GM12878 (cell line): ENCODE measurements around the gene HAS3. TPM values are rescaled to one million over a fixed set of nuclear protein-coding genes. Genes with fewer than 3 reads are reported as not detected.

Experiments used
- ATF7 ChIP-seq: fragments of 450-650 bp; IDR thresholded peaks from 2 replicates; pipeline ENCODE4 v1.6.1; 2016; ENCODE audit warnings: low read depth, mild to moderate bottlenecking
- CHD4 ChIP-seq: fragments of 200-600 bp; sonication (generic); IDR thresholded peaks from 2 replicates; pipeline ENCODE4 v1.6.1; 2016; ENCODE audit warnings: mild to moderate bottlenecking
- EGR1 ChIP-seq, 2 experiments: IDR thresholded peaks; 1 replicate in 1 of 2; 2 replicates in 1 of 2; pipeline ENCODE4 v1.6.1; 2011 to 2012; ENCODE audit warnings: low read depth in 2 of 2, low read length in 2 of 2, borderline replicate concordance in 1 of 2, mild to moderate bottlenecking in 1 of 2, moderate library complexity in 1 of 2
- GABPA ChIP-seq: IDR thresholded peaks from 2 replicates; pipeline ENCODE4 v1.6.1; 2014; ENCODE audit warnings: antibody characterized with exemption, low read depth, mild to moderate bottlenecking, inconsistent platforms
- GATAD2B ChIP-seq: fragments of 450-650 bp; conservative IDR thresholded peaks from 2 replicates; pipeline ENCODE4 v1.6.1; 2017; ENCODE audit warnings: low read depth, mild to moderate bottlenecking, moderate library complexity
- HCFC1 ChIP-seq: fragments of 150-350 bp; IDR thresholded peaks from 2 replicates; pipeline ENCODE4 v1.6.1; 2014; ENCODE audit warnings: low read length
- HDGF ChIP-seq: fragments of 450-650 bp; IDR thresholded peaks from 2 replicates; pipeline ENCODE4 v1.6.1; 2016; ENCODE audit warnings: antibody characterized with exemption
- IKZF1 ChIP-seq: fragments of 450-650 bp; conservative IDR thresholded peaks from 2 replicates; pipeline ENCODE4 v1.6.1; 2017; ENCODE audit warnings: antibody characterized with exemption, mild to moderate bottlenecking
- MTA3 ChIP-seq: IDR thresholded peaks from 2 replicates; pipeline ENCODE4 v1.6.1; 2012; ENCODE audit warnings: low read length, inconsistent platforms, borderline replicate concordance
- MYB ChIP-seq: fragments of 150-350 bp; IDR thresholded peaks from 2 replicates; pipeline ENCODE4 v1.6.1; 2014; ENCODE audit warnings: mild to moderate bottlenecking, low read depth, low read length, borderline replicate concordance
- RAD21 ChIP-seq: IDR thresholded peaks from 2 replicates; pipeline ENCODE4 v1.6.1; 2011; ENCODE audit warnings: mild to moderate bottlenecking, low read depth, low read length, moderate library complexity; ENCODE audit not compliant: insufficient read depth
- RB1 ChIP-seq: fragments of 450-650 bp; formaldehyde crosslinking; IDR thresholded peaks from 2 replicates; pipeline ENCODE4 v1.6.1; 2017; ENCODE audit warnings: mild to moderate bottlenecking, borderline replicate concordance
- RBBP5 ChIP-seq: fragments of 200-600 bp; sonication (generic); conservative IDR thresholded peaks from 2 replicates; pipeline ENCODE4 v1.6.1; 2016
- SMAD1 ChIP-seq: fragments of 450-650 bp; IDR thresholded peaks from 2 replicates; pipeline ENCODE4 v1.6.1; 2018; ENCODE audit warnings: mild to moderate bottlenecking, low read depth; ENCODE audit not compliant: partially characterized antibody
- SMAD5 ChIP-seq: IDR thresholded peaks from 2 replicates; pipeline ENCODE4 v1.6.1; 2016; ENCODE audit warnings: antibody characterized with exemption, low read depth
- SREBF1 ChIP-seq: IDR thresholded peaks from 2 replicates; pipeline ENCODE4 v1.6.1; 2012; ENCODE audit warnings: mild to moderate bottlenecking, low read length
- STAT1 ChIP-seq: fragments of 450-650 bp; conservative IDR thresholded peaks from 2 replicates; pipeline ENCODE4 v1.6.1; 2014; ENCODE audit warnings: antibody characterized with exemption, mild to moderate bottlenecking
- TAF1 ChIP-seq: IDR thresholded peaks from 2 replicates; pipeline ENCODE4 v1.6.1; 2011; ENCODE audit warnings: mild to moderate bottlenecking, low read depth, low read length, borderline replicate concordance
- TCF12 ChIP-seq: IDR thresholded peaks from 2 replicates; pipeline ENCODE4 v1.6.1; 2011; ENCODE audit warnings: low read depth, mild to moderate bottlenecking, low read length
- TCF7 ChIP-seq: IDR thresholded peaks from 2 replicates; pipeline ENCODE4 v1.6.1; 2014; ENCODE audit warnings: antibody characterized with exemption, borderline replicate concordance
- ZNF217 ChIP-seq: fragments of 450-650 bp; IDR thresholded peaks from 2 replicates; pipeline ENCODE4 v1.6.1; 2017; ENCODE audit warnings: antibody characterized with exemption, mild to moderate bottlenecking
- ZNF24 ChIP-seq: fragments of 450-650 bp; IDR thresholded peaks from 2 replicates; pipeline ENCODE4 v1.6.1; 2017; ENCODE audit warnings: antibody characterized with exemption, mild to moderate bottlenecking
- ZNF384 ChIP-seq: IDR thresholded peaks from 2 replicates; pipeline ENCODE4 v1.6.1; 2012; ENCODE audit warnings: low read depth, mild to moderate bottlenecking, low read length, improper control_type of control experiment, borderline replicate concordance
- polyA plus RNA-seq, 11 experiments: library from polyadenylated mRNA; depleted of rRNA in 4 of 11; unstranded in 6 of 11; stranded (reverse) in 5 of 11; fragments of >200 nt; fragmentation: Nextera tagmentation in 4 of 11; fragmentation: Illumina TruSeq in 1 of 11; extraction: Ambion mirVana in 4 of 11; extraction: Trizol in 1 of 11; gene quantifications; 1 replicate in 1 of 11; 2 replicates in 10 of 11; pipeline versions ENCODE4 v1.2.1 to v1.2.3, GENCODE V29; 2011 to 2016; ENCODE audit warnings: inconsistent platforms in 2 of 11, missing spikeins in 2 of 11, low read depth in 1 of 11
- total RNA-seq, 4 experiments: library from RNA; depleted of rRNA in 3 of 4; stranded (reverse); fragments of >200 nt in 3 of 4; fragmentation: Illumina TruSeq in 1 of 4; extraction: Trizol in 1 of 4; gene quantifications; 2 replicates each; pipeline versions ENCODE4 v1.2.1 to v1.2.3, GENCODE V29; 2013 to 2021
- TF ChIP-seq, protein P1 (sequence below): IDR thresholded peaks from 2 replicates; pipeline ENCODE4 v1.6.1; 2011; ENCODE audit warnings: low read depth, mild to moderate bottlenecking, low read length, moderate library complexity, borderline replicate concordance; ENCODE audit errors: extremely low read depth
- TF ChIP-seq, protein P2 (sequence below), 3 experiments: IDR thresholded peaks in 2 of 3; conservative IDR thresholded peaks in 1 of 3; 2 replicates each; pipeline ENCODE4 v1.5.1; 2011; ENCODE audit warnings: low read depth in 3 of 3, low read length in 3 of 3, mild to moderate bottlenecking in 3 of 3, control low read depth in 2 of 3, moderate library complexity in 2 of 3, inconsistent platforms in 1 of 3, mixed read lengths in 1 of 3; ENCODE audit not compliant: control insufficient read depth in 2 of 3, insufficient read depth in 1 of 3; ENCODE audit errors: extremely low read depth in 1 of 3
- TF ChIP-seq, protein P3 (sequence below): fragments of 450-650 bp; IDR thresholded peaks from 2 replicates; pipeline ENCODE4 v1.6.1; 2018; ENCODE audit warnings: borderline replicate concordance, mild to moderate bottlenecking; ENCODE audit not compliant: partially characterized antibody

Gene HAS3
- total and polyA plus RNA-seq, 10 of the 15 experiments (the other 5 are each of a cell fraction or from before 2014, with no cell fraction given), result 0.06 to 0.56 (median 0.19) TPM; not detected in 2

DNA sequence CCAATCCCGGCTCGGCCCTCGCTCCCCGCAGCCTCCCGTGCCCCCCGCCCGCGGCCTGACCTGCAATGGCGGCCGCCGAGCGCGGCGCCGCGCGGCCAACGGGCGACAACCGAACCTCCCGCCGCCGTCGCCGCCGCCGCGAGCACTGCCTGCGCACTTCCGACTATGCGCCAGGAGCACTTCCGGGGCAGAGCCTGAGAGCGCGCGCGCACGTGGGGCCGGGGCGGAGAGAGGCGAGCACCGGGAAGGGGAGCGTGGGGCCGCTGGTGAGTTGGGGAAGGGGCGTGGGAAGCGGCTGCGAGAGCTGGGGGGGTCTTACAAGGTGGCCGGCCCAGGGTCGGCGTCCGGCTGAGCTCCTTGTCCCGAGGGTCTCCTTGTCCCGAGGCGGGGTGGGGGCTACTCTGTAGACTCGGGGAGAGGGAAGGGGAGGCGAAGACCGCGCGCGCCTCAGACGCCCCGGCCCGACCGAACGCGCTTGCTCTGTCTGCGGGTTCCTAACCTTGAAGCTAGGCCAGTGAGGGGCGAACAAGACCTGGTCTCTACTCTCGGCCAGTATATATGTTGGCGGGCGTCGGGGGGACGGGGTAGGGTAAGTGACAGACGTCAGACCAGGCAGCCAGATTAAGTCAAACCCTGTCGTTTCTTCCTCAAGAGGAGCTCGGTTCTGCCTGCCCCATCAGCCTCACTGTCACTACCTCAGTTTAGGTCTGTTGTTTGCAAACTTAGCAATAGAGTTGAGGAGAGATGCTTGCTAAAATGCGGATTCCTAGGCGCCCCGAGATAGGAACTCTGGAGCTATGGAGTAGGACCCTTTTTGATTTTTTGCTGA lies 27.2 kb downstream of the HAS3 start, which contains the start of the genes CHTF8 and UTP4 (continued):
- 0 out of 2 replicates have a peak, but pooled peaks have one; percentile 51 for TF ChIP-seq STAT1
- no peak for TF ChIP-seq MTA3
- TF ChIP-seq, protein P1, sequence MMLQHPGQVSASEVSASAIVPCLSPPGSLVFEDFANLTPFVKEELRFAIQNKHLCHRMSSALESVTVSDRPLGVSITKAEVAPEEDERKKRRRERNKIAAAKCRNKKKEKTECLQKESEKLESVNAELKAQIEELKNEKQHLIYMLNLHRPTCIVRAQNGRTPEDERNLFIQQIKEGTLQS, result no peak
- TF ChIP-seq TCF7, result no peak
- TF ChIP-seq TAF1, result peak; percentile 64; the same call in 1 of the 2 replicates
- TF ChIP-seq GATAD2B, result peak; percentile 50
- TF ChIP-seq RAD21, result no peak
- peak; percentile 56; the same call in 1 of the 2 replicates for TF ChIP-seq TCF12
- TF ChIP-seq EGR1 (IDR thresholded peaks at IDR 0.05; ENCODE audit: borderline replicate concordance in 1 of 2, low read depth in 2 of 2, low read length in 2 of 2), result 0 out of 3 replicates have a peak, but pooled peaks of 1 of the 2 experiments have one; percentile 7
- TF ChIP-seq GABPA, result peak; percentile 84
- peak; percentile 71; the same call in 1 of the 2 replicates for TF ChIP-seq RB1
- TF ChIP-seq ZNF24, result no peak
- TF ChIP-seq SREBF1, result no peak; the same call in 1 of the 2 replicates
- peak; percentile 86 for TF ChIP-seq SMAD5
- peak; percentile 50; the same call in 1 of the 2 replicates for TF ChIP-seq HCFC1
- TF ChIP-seq, protein P2, sequence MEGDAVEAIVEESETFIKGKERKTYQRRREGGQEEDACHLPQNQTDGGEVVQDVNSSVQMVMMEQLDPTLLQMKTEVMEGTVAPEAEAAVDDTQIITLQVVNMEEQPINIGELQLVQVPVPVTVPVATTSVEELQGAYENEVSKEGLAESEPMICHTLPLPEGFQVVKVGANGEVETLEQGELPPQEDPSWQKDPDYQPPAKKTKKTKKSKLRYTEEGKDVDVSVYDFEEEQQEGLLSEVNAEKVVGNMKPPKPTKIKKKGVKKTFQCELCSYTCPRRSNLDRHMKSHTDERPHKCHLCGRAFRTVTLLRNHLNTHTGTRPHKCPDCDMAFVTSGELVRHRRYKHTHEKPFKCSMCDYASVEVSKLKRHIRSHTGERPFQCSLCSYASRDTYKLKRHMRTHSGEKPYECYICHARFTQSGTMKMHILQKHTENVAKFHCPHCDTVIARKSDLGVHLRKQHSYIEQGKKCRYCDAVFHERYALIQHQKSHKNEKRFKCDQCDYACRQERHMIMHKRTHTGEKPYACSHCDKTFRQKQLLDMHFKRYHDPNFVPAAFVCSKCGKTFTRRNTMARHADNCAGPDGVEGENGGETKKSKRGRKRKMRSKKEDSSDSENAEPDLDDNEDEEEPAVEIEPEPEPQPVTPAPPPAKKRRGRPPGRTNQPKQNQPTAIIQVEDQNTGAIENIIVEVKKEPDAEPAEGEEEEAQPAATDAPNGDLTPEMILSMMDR (IDR thresholded peaks at IDR 0.05 in 2 of 3, conservative IDR thresholded peaks at IDR 0.05 in 1 of 3; ENCODE audit: control insufficient read depth in 2 of 3, extremely low read depth in 1 of 3, insufficient read depth in 1 of 3, low read depth in 3 of 3, low read length in 3 of 3), result no peak
- 0 out of 2 replicates have a peak, but pooled peaks have one; percentile 26 for TF ChIP-seq HDGF
- no peak for TF ChIP-seq CHD4
- TF ChIP-seq SMAD1, result no peak
- TF ChIP-seq, protein P3, sequence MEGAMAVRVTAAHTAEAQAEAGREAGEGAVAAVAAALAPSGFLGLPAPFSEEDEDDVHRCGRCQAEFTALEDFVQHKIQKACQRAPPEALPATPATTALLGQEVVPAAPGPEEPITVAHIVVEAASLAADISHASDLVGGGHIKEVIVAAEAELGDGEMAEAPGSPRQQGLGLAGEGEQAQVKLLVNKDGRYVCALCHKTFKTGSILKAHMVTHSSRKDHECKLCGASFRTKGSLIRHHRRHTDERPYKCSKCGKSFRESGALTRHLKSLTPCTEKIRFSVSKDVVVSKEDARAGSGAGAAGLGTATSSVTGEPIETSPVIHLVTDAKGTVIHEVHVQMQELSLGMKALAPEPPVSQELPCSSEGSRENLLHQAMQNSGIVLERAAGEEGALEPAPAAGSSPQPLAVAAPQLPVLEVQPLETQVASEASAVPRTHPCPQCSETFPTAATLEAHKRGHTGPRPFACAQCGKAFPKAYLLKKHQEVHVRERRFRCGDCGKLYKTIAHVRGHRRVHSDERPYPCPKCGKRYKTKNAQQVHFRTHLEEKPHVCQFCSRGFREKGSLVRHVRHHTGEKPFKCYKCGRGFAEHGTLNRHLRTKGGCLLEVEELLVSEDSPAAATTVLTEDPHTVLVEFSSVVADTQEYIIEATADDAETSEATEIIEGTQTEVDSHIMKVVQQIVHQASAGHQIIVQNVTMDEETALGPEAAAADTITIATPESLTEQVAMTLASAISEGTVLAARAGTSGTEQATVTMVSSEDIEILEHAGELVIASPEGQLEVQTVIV, result no peak
- TF ChIP-seq ZNF217, result no peak
- TF ChIP-seq ATF7, result no peak
- TF ChIP-seq RBBP5, result no peak
- no peak for TF ChIP-seq MYB
- peak; percentile 81 for TF ChIP-seq IKZF1
- no peak for TF ChIP-seq ZNF384
